SK-N-SH (cell line): Measurements from ENCODE around the gene HAUS7.

Experiments
- ELF1 ChIP-seq: IDR thresholded peaks from 2 replicates; pipeline ENCODE4 v1.4.0; 2012
- FOSL2 ChIP-seq: IDR thresholded peaks from 2 replicates; pipeline ENCODE4 v1.4.0; 2012; ENCODE audit warnings: low read depth, mild to moderate bottlenecking, moderate library complexity, borderline replicate concordance
- IRF3 ChIP-seq: fragments of 150-350 bp; IDR thresholded peaks from 2 replicates; pipeline ENCODE4 v1.6.1; 2016; ENCODE audit warnings: mild to moderate bottlenecking, low read depth, low read length
- JUND ChIP-seq: IDR thresholded peaks from 2 replicates; pipeline ENCODE4 v1.4.0; 2012
- MXI1 ChIP-seq: IDR thresholded peaks from 2 replicates; pipeline ENCODE4 v1.6.1; 2012; ENCODE audit warnings: mild to moderate bottlenecking, low read depth, low read length, improper control_type of control experiment
- NRF1 ChIP-seq: IDR thresholded peaks from 2 replicates; pipeline ENCODE4 v1.6.1; 2012; ENCODE audit warnings: low read depth, mild to moderate bottlenecking, low read length
- POLR2AphosphoS5 ChIP-seq: IDR thresholded peaks from 2 replicates; pipeline ENCODE4 v1.6.1; 2012; ENCODE audit warnings: low read depth, low read length
- RFX5 ChIP-seq: IDR thresholded peaks from 2 replicates; pipeline ENCODE4 v1.6.1; 2012; ENCODE audit warnings: mild to moderate bottlenecking, improper control_type of control experiment, low read length
- YY1 ChIP-seq: IDR thresholded peaks from 2 replicates; pipeline ENCODE4 v1.4.0; 2012; ENCODE audit warnings: low read depth, mild to moderate bottlenecking
- TF ChIP-seq, protein P1 (sequence below): fragments of 200-600 bp; sonication (generic); IDR thresholded peaks from 2 replicates; pipeline ENCODE4 v1.6.1; 2017; ENCODE audit warnings: antibody characterized with exemption, mild to moderate bottlenecking, moderate library complexity
- TF ChIP-seq, protein P2 (sequence below): fragments of 150-350 bp; IDR thresholded peaks from 2 replicates; pipeline ENCODE4 v1.6.1; 2017; ENCODE audit warnings: antibody characterized with exemption, low read length, low read depth, borderline replicate concordance
- TF ChIP-seq, protein P3 (sequence below): IDR thresholded peaks from 2 replicates; pipeline ENCODE4 v1.4.0; 2012; ENCODE audit warnings: low read depth

- TF ChIP-seq JUND (no peak), FOSL2 (no peak), POLR2AphosphoS5 (no peak), ELF1 (no peak), RFX5 (no peak), YY1 (no peak), IRF3 (no peak), NRF1 (no peak), MXI1 (no peak)
- TF ChIP-seq, protein P1, sequence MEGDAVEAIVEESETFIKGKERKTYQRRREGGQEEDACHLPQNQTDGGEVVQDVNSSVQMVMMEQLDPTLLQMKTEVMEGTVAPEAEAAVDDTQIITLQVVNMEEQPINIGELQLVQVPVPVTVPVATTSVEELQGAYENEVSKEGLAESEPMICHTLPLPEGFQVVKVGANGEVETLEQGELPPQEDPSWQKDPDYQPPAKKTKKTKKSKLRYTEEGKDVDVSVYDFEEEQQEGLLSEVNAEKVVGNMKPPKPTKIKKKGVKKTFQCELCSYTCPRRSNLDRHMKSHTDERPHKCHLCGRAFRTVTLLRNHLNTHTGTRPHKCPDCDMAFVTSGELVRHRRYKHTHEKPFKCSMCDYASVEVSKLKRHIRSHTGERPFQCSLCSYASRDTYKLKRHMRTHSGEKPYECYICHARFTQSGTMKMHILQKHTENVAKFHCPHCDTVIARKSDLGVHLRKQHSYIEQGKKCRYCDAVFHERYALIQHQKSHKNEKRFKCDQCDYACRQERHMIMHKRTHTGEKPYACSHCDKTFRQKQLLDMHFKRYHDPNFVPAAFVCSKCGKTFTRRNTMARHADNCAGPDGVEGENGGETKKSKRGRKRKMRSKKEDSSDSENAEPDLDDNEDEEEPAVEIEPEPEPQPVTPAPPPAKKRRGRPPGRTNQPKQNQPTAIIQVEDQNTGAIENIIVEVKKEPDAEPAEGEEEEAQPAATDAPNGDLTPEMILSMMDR, result no peak
- TF ChIP-seq, protein P2, sequence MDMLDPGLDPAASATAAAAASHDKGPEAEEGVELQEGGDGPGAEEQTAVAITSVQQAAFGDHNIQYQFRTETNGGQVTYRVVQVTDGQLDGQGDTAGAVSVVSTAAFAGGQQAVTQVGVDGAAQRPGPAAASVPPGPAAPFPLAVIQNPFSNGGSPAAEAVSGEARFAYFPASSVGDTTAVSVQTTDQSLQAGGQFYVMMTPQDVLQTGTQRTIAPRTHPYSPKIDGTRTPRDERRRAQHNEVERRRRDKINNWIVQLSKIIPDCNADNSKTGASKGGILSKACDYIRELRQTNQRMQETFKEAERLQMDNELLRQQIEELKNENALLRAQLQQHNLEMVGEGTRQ, result no peak
- TF ChIP-seq, protein P3, sequence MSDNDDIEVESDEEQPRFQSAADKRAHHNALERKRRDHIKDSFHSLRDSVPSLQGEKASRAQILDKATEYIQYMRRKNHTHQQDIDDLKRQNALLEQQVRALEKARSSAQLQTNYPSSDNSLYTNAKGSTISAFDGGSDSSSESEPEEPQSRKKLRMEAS, result no peak
Observed at GRCh38 chrX:153475751-153476281, 5.4 kb upstream of the HAUS7 start.
